GM12892 (cell line): Measurements from ENCODE around the gene CHST15.

Experiments used
- POLR2A ChIP-seq: IDR thresholded peaks from 2 replicates; pipeline ENCODE4 v1.6.1; 2011; ENCODE audit warnings: low read depth, low read length, control low read depth
- TAF1 ChIP-seq: IDR thresholded peaks from 2 replicates; pipeline ENCODE4 v1.6.1; 2011; ENCODE audit warnings: low read depth, mild to moderate bottlenecking, control low read depth, low read length, borderline replicate concordance

GRCh38 chr10:124027031-124027611 lies 66.3 kb downstream of the CHST15 start:
- TF ChIP-seq TAF1 (no peak), POLR2A (no peak)
